Activated CD4-positive, alpha-beta T cell treated with anti-CD3 and anti-CD28 coated beads for 1 hour (primary cell): ENCODE results near the gene SOHLH1.

Experiments used
- DNase-seq: peaks from one replicate; pipeline ENCODE4 v3.0.0-alpha.2; 2020

The SOHLH1 gene

DNA sequence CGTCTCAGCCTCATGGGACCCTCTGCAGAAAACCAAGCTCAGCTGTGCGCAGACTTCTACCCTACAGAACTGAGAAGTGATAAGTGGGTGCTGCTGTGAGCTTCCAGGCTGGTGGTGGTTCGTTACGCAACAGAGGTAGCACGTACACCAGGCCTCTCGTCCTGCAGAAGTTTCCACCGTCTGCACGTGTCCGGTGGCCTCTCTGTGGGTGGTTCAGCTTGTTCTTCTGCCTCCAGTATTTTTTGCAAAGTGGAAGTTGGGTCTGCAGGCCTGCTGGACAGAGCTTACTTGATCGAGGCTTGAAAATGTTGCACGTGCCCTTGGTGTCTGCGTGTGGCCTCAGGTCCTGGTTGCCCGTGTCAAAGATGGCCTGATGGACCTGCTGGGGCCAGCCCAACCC, 30.2 kb upstream of the SOHLH1 start:
- DNase-seq = no peak

GRCh38 chr9:135728436-135729110, 29.3 kb upstream of the SOHLH1 start:
- DNase-seq = no peak

- no peak for DNase-seq
These were observed 28.1 kb upstream of the SOHLH1 start for GRCh38 chr9:135727257-135727875.

DNA sequence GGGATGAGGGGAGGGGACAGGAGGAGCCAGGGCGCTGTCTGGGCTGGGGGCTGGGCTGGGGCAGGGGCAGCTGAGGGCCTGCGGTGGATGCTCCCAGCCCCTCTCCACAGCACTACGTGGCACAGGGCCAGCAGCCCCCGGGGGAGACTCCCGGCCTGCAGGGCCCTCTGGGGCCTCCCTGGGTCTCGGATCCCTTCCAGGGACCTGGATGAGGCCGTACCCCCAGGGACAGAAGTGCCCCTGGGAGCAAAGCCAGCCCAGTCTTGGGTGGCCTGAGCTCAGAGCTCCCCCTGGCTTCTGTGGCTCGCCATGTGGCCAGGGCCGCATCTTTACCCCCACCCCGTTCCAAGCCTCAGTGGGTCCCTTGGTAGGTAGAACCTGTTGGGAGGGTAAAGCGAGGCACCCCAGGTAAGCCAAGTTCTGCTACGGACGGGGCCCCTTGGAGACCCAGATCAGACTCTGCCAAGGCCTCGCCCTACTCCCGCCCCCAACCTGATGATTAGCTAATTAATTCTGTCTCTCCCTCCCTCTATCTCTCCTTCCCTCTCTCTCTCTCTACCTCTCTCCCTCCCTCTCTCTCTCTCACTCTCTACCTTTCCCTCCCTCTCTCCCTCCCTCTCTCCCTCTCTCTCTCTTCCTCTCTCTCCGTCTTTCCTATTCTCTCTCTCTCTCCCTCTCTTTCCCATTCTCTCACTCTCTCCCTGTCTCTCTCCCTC, 27.0 kb upstream of the SOHLH1 start:
- no peak for DNase-seq

DNA sequence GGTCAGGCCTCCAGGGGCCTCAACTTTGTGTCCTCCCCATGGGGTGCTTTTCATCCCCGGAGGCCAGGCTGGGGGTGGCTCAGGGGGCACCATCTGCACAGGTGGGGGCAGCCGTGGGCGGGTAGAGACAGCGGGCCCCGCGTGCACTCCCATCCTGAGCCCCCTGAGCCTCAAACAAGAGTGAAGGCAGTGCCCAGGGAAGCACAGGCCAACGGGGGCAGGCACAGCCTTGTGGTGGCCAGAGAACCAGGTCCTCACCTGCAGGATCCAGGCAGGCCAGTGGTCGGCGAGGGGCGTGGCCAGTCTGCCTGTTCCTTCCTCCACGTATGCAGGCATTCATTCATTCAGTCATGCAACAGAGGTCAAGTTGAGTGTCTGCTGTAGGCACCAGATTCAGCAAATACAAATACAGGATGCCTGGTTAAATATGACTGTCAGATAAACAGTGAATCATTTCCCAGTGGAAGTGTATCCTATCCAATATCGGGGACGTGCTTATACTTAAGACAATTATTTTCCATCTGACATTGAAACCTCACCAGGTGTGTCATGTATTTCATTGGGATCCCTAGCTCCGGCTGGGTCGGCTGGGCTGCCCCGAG, 25.0 kb upstream of the SOHLH1 start:
- DNase-seq = no peak

DNA sequence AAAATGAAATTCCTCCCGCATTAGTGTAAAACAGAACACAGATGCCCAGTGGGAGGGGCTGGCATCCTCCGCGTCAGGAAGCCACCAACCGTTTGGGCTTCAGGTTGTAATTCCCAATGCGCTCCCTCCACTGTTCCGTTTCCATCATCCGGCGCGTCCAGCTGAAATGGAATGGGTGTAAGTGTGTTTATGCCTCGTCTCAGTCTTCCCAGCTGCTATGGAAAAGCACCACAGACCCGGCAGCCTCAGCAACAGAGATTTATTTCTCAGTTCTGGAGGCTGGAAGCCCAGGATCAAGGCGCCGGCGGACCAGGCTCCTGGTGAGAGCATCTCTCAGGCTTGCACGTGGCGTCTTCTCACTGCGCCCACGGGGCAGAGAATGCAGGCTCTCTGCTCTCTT, 23.1 kb upstream of the SOHLH1 start:
- no peak for DNase-seq

DNA sequence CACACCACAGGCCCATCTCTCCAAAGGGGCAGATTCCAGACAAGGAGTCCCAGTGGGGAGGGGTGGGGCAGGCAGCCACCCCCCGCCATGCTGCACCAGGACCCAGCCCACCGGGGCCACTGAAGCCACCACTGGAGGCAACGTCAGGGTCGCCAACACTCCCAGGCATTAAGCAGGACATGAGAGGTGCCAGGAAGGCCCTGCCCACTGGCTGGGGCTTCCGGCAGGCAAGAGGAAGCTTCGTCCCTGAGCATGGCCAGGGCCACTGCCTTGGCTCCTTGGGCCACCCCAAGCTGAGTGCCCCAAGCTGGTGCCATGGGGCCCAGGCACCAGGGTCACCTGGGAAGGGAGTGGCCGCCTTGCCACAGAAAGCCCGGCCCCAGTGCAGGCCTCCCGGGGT, 20.2 kb upstream of the SOHLH1 start:
- DNase-seq = no peak

DNA sequence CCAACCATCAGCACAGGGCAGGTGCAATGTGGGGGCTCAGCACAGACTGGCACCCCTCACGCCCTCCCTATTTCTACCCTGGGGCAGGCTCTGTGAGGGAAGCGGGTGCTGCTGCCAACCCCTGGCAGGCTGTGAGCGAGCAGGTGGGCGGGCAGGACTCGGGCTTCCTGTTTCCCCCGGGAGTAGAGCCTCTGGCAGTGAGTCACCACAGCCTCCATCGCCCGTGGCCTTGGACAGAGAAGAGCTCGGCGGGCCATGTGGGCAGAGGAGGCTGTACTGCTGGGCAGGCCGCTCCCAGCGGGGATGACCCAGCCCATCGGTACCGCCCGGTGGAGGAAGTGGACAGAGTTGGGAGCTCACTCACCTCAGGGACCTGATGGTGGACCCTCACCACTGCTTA, 19.3 kb upstream of the SOHLH1 start:
- DNase-seq = no peak

DNA sequence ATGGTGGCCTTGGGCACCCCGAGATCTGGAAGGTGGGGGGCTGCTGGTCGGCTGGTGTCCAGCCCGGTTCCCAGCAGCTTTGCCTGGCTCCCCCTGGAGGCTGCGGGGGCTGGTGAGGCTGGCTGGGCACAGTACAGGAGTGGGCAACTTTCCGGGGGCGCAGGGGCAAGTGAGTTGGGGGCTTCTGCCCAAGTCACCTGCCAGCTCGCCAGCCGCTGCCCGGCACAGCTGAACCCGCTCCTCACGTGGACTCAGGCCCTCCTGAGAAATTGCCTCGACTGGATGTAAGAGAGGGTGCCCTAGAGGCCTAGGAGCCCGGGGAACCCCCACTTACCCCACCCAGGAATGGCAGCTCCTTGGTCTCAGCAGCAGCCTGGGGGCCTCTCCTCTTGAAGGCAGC, 18.1 kb upstream of the SOHLH1 start:
- no peak for DNase-seq

DNA sequence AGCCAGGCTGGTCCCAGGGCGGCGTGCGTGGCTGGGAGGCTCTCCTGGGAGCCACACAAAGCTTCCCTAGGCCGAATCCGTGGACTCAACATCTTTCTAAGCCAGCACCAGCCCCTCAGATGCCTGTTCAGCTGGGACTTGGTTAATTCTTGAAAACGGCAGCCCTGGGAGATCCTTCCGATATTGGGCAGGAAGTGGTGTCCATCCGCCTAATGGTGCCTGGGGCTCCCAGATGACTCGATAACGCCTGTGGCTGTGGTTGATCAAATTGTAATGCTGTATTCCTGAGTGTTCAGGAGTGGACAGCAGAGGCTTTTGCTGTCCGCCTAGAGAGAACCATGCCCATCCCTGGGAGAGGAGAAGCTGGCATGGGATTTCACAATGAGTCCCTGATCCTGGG, 16.8 kb upstream of the SOHLH1 start:
- no peak for DNase-seq

GRCh38 chr9:135715056-135715595, 15.8 kb upstream of the SOHLH1 start:
- no peak for DNase-seq

GRCh38 chr9:135714242-135715055, 15.2 kb upstream of the SOHLH1 start:
- DNase-seq = no peak

DNA sequence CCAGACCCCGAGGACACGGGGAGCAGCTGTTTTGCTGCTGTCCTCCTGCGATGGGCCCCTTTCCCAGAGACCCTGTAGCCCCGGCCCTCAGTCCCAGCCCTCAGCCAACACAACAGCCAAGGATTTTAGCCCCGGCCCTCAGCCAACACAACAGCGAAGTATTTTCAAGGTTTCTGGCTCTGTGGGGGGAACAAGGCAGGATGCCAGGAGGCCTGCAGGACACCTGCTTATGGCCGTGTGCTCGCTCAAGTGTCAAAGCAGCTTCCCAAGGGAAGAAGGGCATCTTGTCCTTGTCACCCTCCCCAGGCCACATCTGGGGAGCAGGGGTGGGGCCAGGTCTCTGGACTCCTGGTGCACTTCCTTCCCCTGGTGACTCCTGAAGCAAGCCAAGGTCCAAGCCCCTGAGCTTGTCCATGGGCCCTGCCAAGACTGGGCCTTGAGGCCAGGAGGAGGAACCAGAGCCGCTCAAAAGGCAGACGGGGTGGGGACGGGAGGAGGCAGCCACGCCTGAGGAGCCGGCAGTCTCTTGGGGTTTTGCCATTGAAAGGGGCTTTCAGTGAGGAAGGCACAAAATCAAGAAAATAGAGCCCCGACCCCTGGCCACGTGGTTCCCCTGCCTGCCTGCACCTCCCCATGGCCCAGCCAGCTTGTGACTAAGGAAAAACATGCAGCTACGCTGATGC, 13.5 kb upstream of the SOHLH1 start:
- no peak for DNase-seq

DNA sequence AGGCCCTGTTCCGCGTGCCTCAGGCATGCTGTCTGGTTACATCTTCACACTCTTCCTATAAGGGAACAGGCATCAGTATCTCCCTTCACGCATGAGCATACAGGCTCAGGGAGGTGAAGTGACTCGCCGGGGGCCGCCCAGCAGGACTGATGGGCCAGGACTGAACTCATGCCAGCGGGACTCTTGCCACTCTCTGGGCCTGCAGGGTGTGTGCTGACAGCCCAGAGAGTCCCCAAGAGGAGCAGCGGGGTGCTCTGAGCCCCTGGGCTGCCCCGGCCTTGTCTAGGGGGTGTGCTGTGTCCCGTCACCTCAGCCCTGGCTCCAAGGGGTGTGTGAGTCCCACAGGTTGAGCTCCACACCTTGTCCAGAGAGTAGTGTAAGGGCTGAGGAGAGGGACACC, 12.6 kb upstream of the SOHLH1 start:
- no peak for DNase-seq

DNA sequence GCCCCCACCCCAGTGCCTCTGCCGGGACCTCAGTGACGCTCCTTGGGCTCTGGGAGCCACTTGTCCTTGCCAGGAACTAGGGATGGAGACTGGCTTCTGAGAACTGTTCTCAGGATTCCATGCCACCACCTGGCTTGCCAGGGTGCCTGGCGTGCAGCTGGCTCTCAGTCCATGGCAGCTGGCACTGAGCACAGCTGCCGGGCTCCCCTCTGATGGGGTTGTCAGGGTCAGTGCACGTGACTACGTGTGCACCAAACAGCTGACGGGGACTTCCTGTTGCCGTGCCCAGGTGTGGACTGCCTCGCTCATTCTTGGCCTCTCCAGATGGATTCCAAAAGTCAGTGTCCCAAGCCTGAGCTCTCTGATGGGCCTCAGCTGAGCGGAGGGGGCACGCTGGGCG, 12.1 kb upstream of the SOHLH1 start:
- no peak for DNase-seq

- no peak for DNase-seq
These were observed 8.9 kb upstream of the SOHLH1 start for GRCh38 chr9:135708164-135708563.

GRCh38 chr9:135707252-135708138, 8.2 kb upstream of the SOHLH1 start:
- no peak for DNase-seq

GRCh38 chr9:135706288-135706687, 7.0 kb upstream of the SOHLH1 start:
- DNase-seq = no peak

DNA sequence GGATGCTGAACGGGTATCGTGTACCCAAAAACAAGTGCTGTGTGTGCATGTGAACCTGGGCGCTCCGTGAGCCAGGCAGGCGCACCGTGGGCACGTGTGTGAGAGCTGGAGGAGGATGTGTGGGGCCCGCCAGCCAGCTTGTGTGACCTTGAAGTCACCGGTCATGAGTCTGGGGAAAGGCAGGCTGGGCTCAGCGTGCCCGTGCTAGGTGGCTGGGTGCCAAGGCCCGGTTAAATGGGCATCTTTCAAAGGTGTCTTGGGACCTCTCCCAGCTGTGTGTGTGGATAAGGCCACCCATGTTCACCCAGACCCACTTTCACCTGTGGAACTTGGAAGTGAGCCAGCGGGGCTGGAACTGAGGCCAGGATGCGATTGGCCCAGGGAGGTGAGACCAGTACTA, 6.1 kb upstream of the SOHLH1 start:
- DNase-seq = no peak

GRCh38 chr9:135704483-135704882, 5.2 kb upstream of the SOHLH1 start:
- no peak for DNase-seq

- no peak for DNase-seq
These were observed 4.4 kb upstream of the SOHLH1 start for GRCh38 chr9:135703726-135704125.
